IMR-90 (cell line): ENCODE measurements around the gene UVSSA. TPM values are rescaled to one million over a fixed set of nuclear protein-coding genes. Genes with fewer than 3 reads are reported as not detected.

Experiments
- ATAC-seq: fragments of 200-7000 bp; cut with Tn5 transposase; 2 replicates; pipeline ENCODE4 v1.9.1; 2020; ENCODE audit warnings: low read depth, mild to moderate bottlenecking, moderate library complexity
- BruUV-seq: library from RNA; stranded (reverse); fragments of 400-500 nt; replicated peaks from 2 replicates; lab custom pipeline; 2021; lab: Mats Ljungman, UMichigan
- CTCF ChIA-PET: fragments of 300-600 bp; formaldehyde crosslinking; extraction: SDS; loops from one replicate; lab custom pipeline; 2021; ENCODE audit warnings: antibody characterized with exemption; lab: Yijun Ruan, JAX
- POLR2A ChIA-PET: fragments of 300-600 bp; sonication (Branson Sonifier 250); formaldehyde crosslinking; loops from one replicate; lab custom pipeline; 2022; ENCODE audit warnings: antibody characterized with exemption; ENCODE audit not compliant: unreplicated experiment; lab: Charles Lee
- DNase-seq: peaks from one replicate; pipeline ENCODE4 v3.0.0; 2013
- H2AFZ ChIP-seq: replicated peaks from 2 replicates; pipeline ENCODE3; 2013; ENCODE audit warnings: low read length, mild to moderate bottlenecking; ENCODE audit not compliant: poor library complexity
- H2AK5ac ChIP-seq: 2 replicates; pipeline ENCODE4 v1.6.1; 2013; ENCODE audit warnings: low read depth, low read length, inconsistent platforms
- H2AK9ac ChIP-seq: replicated peaks from 2 replicates; pipeline ENCODE3; 2013; ENCODE audit warnings: mild to moderate bottlenecking, low read depth, low read length, moderate library complexity; ENCODE audit not compliant: poor library complexity
- H2BK120ac ChIP-seq: 2 replicates; pipeline ENCODE4 v1.6.1; 2013; ENCODE audit warnings: low read depth, low read length, inconsistent platforms
- H2BK15ac ChIP-seq: 3 replicates; pipeline ENCODE4 v1.6.1; 2013; ENCODE audit warnings: low read depth, low read length, inconsistent platforms
- H2BK20ac ChIP-seq: 2 replicates; pipeline ENCODE4 v1.6.1; 2013; ENCODE audit warnings: low read depth, mild to moderate bottlenecking, inconsistent platforms, low read length, moderate library complexity
- H2BK5ac ChIP-seq: 2 replicates; pipeline ENCODE4 v1.6.1; 2013; ENCODE audit warnings: mild to moderate bottlenecking, low read depth, low read length, inconsistent platforms; ENCODE audit not compliant: poor library complexity, severe bottlenecking
- H3K14ac ChIP-seq: replicated peaks from 2 replicates; pipeline ENCODE4 v1.6.1; 2013; ENCODE audit warnings: low read depth, low read length, inconsistent platforms
- H3K18ac ChIP-seq: 2 replicates; pipeline ENCODE4 v1.6.1; 2013; ENCODE audit warnings: low read depth, low read length, control low read depth
- H3K23ac ChIP-seq: 2 replicates; pipeline ENCODE4 v1.6.1; 2013; ENCODE audit warnings: low read depth, low read length, inconsistent platforms
- H3K27ac ChIP-seq: 2 replicates; pipeline ENCODE4 v1.5.1; 2013; ENCODE audit warnings: mild to moderate bottlenecking, control low read depth, low read length; ENCODE audit not compliant: insufficient read depth
- H3K27me3 ChIP-seq: 2 replicates; pipeline ENCODE4 v1.6.1; 2013; ENCODE audit warnings: low read length; ENCODE audit not compliant: control insufficient read depth, insufficient read depth
- H3K36me3 ChIP-seq: 2 replicates; pipeline ENCODE4 v1.6.1; 2013; ENCODE audit warnings: low read length, mixed read lengths; ENCODE audit not compliant: control insufficient read depth, insufficient read depth
- H3K4ac ChIP-seq: 2 replicates; pipeline ENCODE4 v1.6.1; 2013; ENCODE audit warnings: low read depth, low read length, inconsistent platforms
- H3K4me1 ChIP-seq: 2 replicates; pipeline ENCODE4 v1.6.1; 2013; ENCODE audit warnings: low read length, mixed read lengths; ENCODE audit not compliant: control insufficient read depth, insufficient read depth
- H3K4me2 ChIP-seq: 2 replicates; pipeline ENCODE4 v1.6.1; 2013; ENCODE audit warnings: low read depth, mild to moderate bottlenecking, control low read depth, low read length, moderate library complexity
- H3K4me3 ChIP-seq: 2 replicates; pipeline ENCODE4 v1.5.1; 2013; ENCODE audit warnings: low read depth, mild to moderate bottlenecking, control low read depth, low read length, moderate library complexity; ENCODE audit not compliant: insufficient read depth
- H3K56ac ChIP-seq: 2 replicates; pipeline ENCODE4 v1.6.1; 2013; ENCODE audit warnings: low read length, inconsistent platforms; ENCODE audit not compliant: insufficient read depth; ENCODE audit errors: extremely low read depth
- H3K79me1 ChIP-seq, 2 experiments: 2 replicates each; pipeline ENCODE4 v1.6.1; 2013; ENCODE audit warnings: low read length in 2 of 2, inconsistent platforms in 1 of 2, low read depth in 1 of 2
- H3K9ac ChIP-seq: 2 replicates; pipeline ENCODE4 v1.6.1; 2013; ENCODE audit warnings: low read depth, low read length, control low read depth
- H3K9me1 ChIP-seq: 2 replicates; pipeline ENCODE4 v1.6.1; 2013; ENCODE audit warnings: low read length, inconsistent platforms; ENCODE audit not compliant: insufficient read depth
- H3K9me3 ChIP-seq: 2 replicates; pipeline ENCODE4 v1.6.1; 2013; ENCODE audit warnings: low read length; ENCODE audit not compliant: control insufficient read depth, insufficient read depth
- H4K20me1 ChIP-seq: 2 replicates; pipeline ENCODE4 v1.6.1; 2013; ENCODE audit warnings: low read length, inconsistent platforms; ENCODE audit not compliant: insufficient read depth
- H4K5ac ChIP-seq: 2 replicates; pipeline ENCODE4 v1.6.1; 2013; ENCODE audit warnings: mild to moderate bottlenecking, low read depth, low read length, control low read depth
- H4K8ac ChIP-seq, 2 experiments: 2 replicates each; pipeline ENCODE4 v1.6.1; 2013; ENCODE audit warnings: low read depth in 2 of 2, low read length in 2 of 2, control low read depth in 1 of 2, inconsistent platforms in 1 of 2
- H4K91ac ChIP-seq: 2 replicates; pipeline ENCODE4 v1.6.1; 2013; ENCODE audit warnings: low read depth, low read length, inconsistent platforms; ENCODE audit not compliant: insufficient read depth
- BHLHE40 ChIP-seq: fragments of 150-350 bp; IDR thresholded peaks from 2 replicates; pipeline ENCODE4 v1.6.1; 2016; ENCODE audit warnings: mild to moderate bottlenecking, low read depth, low read length
- CEBPB ChIP-seq: IDR thresholded peaks from 2 replicates; pipeline ENCODE4 v1.6.1; 2012; ENCODE audit warnings: low read depth, low read length, improper control_type of control experiment
- CHD1 ChIP-seq: IDR thresholded peaks from 2 replicates; pipeline ENCODE4 v1.6.1; 2012; ENCODE audit warnings: low read depth, low read length, improper control_type of control experiment
- FOS ChIP-seq: fragments of 150-350 bp; IDR thresholded peaks from 2 replicates; pipeline ENCODE4 v1.6.1; 2016; ENCODE audit warnings: low read depth, low read length
- MAFK ChIP-seq: IDR thresholded peaks from 2 replicates; pipeline ENCODE4 v1.6.1; 2012; ENCODE audit warnings: low read depth, low read length, improper control_type of control experiment
- MAZ ChIP-seq: IDR thresholded peaks from 2 replicates; pipeline ENCODE4 v1.6.1; 2012; ENCODE audit warnings: low read depth, mild to moderate bottlenecking, low read length, improper control_type of control experiment, moderate library complexity, borderline replicate concordance
- NFE2L2 ChIP-seq: fragments of 150-350 bp; IDR thresholded peaks from 2 replicates; pipeline ENCODE4 v1.6.1; 2016; ENCODE audit warnings: low read depth, mild to moderate bottlenecking, low read length
- POLR2A ChIP-seq: IDR thresholded peaks from 2 replicates; pipeline ENCODE4 v1.6.1; 2012; ENCODE audit warnings: mild to moderate bottlenecking, low read depth, low read length
- RAD21 ChIP-seq: IDR thresholded peaks from 2 replicates; pipeline ENCODE4 v1.6.1; 2012; ENCODE audit warnings: low read length, improper control_type of control experiment
- RCOR1 ChIP-seq: IDR thresholded peaks from 2 replicates; pipeline ENCODE4 v1.6.1; 2012; ENCODE audit warnings: mild to moderate bottlenecking, low read length, improper control_type of control experiment; ENCODE audit not compliant: insufficient replicate concordance
- RFX5 ChIP-seq: IDR thresholded peaks from 2 replicates; pipeline ENCODE4 v1.8.0; 2012; ENCODE audit warnings: low read depth, mild to moderate bottlenecking, low read length, moderate library complexity
- SMC3 ChIP-seq: fragments of 150-350 bp; IDR thresholded peaks from 2 replicates; pipeline ENCODE4 v1.6.1; 2016; ENCODE audit warnings: low read depth, mild to moderate bottlenecking, antibody characterized with exemption, low read length, moderate library complexity
- WGBS, 2 experiments: methylation state at CpG; one replicate each; pipeline versions ENCODE4 v1.1.5 to v1.1.7; 2013; ENCODE audit warnings: missing lambda C conversion rate in 2 of 2; ENCODE audit not compliant: insufficient read length in 1 of 2; ENCODE audit errors: extremely low coverage in 2 of 2; 5-methylcytosine and 5-hydroxymethylcytosine counted together
- dilution Hi-C: fragments of 300-500 bp; cut with HindIII; formaldehyde crosslinking; loops from one replicate; pipeline ENCODE4 v1.14.3; 2018; ENCODE audit warnings: low sequenced_read_pairs; ENCODE audit not compliant: unreplicated experiment
- in situ Hi-C: fragments of 300-500 bp; cut with MboI; formaldehyde crosslinking; loops from 3 replicates; pipeline ENCODE4 v1.14.3; 2019; ENCODE audit warnings: low sequenced_read_pairs, inconsistent platforms, mixed read lengths
- intact Hi-C: fragments of 100-400 bp; cut with micrococcal nuclease; formaldehyde crosslinking; loops from 2 replicates; pipeline ENCODE4 v1.10.0; 2022
- polyA plus RNA-seq, 3 experiments: library from polyadenylated mRNA; depleted of rRNA; stranded (reverse); fragments of >200 nt; gene quantifications; 2 replicates each; pipeline ENCODE4 v1.2.3, GENCODE V29; 2012; ENCODE audit warnings: low replicate concordance in 1 of 3
- total RNA-seq: library from RNA; depleted of rRNA; stranded (reverse); fragments of >200 nt; gene quantifications from 2 replicates; pipeline ENCODE4 v1.2.3, GENCODE V29; 2012
- TF ChIP-seq, protein P1 (sequence below): fragments of 150-350 bp; IDR thresholded peaks from 2 replicates; pipeline ENCODE4 v1.6.1; 2016; ENCODE audit warnings: low read depth, mild to moderate bottlenecking, low read length, moderate library complexity, borderline replicate concordance
- TF ChIP-seq, protein P2 (sequence below): conservative IDR thresholded peaks from 2 replicates; pipeline ENCODE4 v1.5.1; 2012; ENCODE audit warnings: mild to moderate bottlenecking, low read depth, low read length, improper control_type of control experiment
- TF ChIP-seq, protein P3 (sequence below): fragments of 150-350 bp; IDR thresholded peaks from 2 replicates; pipeline ENCODE4 v1.6.1; 2017; ENCODE audit warnings: mild to moderate bottlenecking, antibody characterized with exemption, low read length, low read depth

Gene UVSSA
- total and polyA plus RNA-seq, 2 of the 4 experiments (the other 2 are of a cell fraction) = 1.4 to 8.4 TPM

DNA sequence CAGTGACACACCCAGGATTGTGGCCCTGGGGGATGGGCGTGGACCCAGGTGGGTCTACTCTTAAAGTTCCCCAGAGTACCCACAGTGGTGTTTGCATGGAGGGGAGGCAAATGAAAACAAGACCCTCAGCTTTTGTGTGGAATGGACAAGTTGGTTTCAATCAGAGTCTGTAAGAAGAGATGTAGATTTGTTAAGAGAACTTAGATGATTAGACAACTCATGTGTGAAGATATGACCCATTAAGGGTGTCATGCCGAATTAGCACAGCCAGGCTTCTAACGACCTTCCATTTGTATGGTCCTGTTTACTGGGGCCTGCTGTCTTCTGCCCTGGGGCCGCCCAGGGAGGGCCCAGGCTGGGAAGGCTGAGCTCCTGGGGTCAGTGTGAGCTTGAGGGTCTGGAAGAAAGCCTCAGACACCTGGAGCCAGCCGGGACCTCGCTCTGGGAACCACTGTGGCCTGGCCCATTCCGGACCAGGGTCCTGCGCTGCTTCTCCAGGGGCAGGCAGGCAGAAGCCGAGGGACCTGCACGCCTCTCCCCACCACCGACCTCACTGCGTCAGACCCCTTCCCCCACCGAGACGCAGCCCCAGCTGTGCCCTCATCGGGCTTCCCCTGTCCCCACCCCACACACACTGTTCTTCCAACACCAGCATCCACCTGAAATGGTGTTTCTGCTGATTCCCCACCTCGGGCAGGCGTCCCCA, 20.4 kb downstream of the UVSSA start:
- Histone ChIP-seq H3K23ac (no peak overlapping the region), H2AK5ac (no peak overlapping the region), H3K9ac (no peak overlapping the region), H3K56ac (no peak overlapping the region), H3K27me3 (no peaks in the 10 kb centered on the region), H4K8ac (no peak overlapping the region), H3K18ac (no peak overlapping the region), H4K20me1 (no peaks in the 10 kb centered on the region), H3K36me3 (peaks cover 18% of the 10 kb centered on the region), H2AFZ (no peak overlapping the region), H3K9me3 (no peaks in the 10 kb centered on the region), H2BK20ac (no peak overlapping the region), H4K91ac (no peak overlapping the region), H3K9me1 (no peaks in the 10 kb centered on the region; the same call in 1 of the 2 replicates), H3K4me1 (no peaks in the 10 kb centered on the region), H2BK5ac (no peak overlapping the region), H2BK120ac (no peak overlapping the region), H3K4ac (no peak overlapping the region), H3K79me1 (no peaks in the 10 kb centered on the region), H4K5ac (no peak overlapping the region), H3K27ac (no peak overlapping the region), H2BK15ac (no peak overlapping the region), H3K4me2 (no peak overlapping the region), H3K4me3 (no peak overlapping the region), H2AK9ac (no peak overlapping the region), H3K14ac (no peak overlapping the region)
- 97% methylated on average over 12 of the region's 17 CpGs; no CpG with 5 or more reads in 1 of the 2 experiments for WGBS, 2 experiments
- no peak for DNase-seq
- in situ Hi-C loops (no loop called here), intact Hi-C loops (loop anchor here (10.0 kb wide), 1 partner anchor 357 kb away; the partner anchor contains the start of genes TACC3 and TMEM129), dilution Hi-C loops (no loop called here)
- ATAC-seq = no peak
- CTCF ChIA-PET = interaction anchor here (0.9 kb wide), 1 partner anchor 11 kb away, joined by 3 read pairs; no protein-coding TSS in a partner anchor
- POLR2A ChIA-PET = no interaction called here
- no TSS peak for BruUV-seq
- TF ChIP-seq MAZ (no peak), RFX5 (no peak), CEBPB (no peak), RCOR1 (no peak), POLR2A (no peak), CHD1 (no peak), FOS (no peak), NFE2L2 (no peak), MAFK (no peak), BHLHE40 (no peak), RAD21 (no peak), SMC3 (no peak)
- TF ChIP-seq, protein P1, sequence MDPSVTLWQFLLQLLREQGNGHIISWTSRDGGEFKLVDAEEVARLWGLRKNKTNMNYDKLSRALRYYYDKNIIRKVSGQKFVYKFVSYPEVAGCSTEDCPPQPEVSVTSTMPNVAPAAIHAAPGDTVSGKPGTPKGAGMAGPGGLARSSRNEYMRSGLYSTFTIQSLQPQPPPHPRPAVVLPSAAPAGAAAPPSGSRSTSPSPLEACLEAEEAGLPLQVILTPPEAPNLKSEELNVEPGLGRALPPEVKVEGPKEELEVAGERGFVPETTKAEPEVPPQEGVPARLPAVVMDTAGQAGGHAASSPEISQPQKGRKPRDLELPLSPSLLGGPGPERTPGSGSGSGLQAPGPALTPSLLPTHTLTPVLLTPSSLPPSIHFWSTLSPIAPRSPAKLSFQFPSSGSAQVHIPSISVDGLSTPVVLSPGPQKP = no peak
- TF ChIP-seq, protein P2, sequence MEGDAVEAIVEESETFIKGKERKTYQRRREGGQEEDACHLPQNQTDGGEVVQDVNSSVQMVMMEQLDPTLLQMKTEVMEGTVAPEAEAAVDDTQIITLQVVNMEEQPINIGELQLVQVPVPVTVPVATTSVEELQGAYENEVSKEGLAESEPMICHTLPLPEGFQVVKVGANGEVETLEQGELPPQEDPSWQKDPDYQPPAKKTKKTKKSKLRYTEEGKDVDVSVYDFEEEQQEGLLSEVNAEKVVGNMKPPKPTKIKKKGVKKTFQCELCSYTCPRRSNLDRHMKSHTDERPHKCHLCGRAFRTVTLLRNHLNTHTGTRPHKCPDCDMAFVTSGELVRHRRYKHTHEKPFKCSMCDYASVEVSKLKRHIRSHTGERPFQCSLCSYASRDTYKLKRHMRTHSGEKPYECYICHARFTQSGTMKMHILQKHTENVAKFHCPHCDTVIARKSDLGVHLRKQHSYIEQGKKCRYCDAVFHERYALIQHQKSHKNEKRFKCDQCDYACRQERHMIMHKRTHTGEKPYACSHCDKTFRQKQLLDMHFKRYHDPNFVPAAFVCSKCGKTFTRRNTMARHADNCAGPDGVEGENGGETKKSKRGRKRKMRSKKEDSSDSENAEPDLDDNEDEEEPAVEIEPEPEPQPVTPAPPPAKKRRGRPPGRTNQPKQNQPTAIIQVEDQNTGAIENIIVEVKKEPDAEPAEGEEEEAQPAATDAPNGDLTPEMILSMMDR = no peak
- TF ChIP-seq, protein P3, sequence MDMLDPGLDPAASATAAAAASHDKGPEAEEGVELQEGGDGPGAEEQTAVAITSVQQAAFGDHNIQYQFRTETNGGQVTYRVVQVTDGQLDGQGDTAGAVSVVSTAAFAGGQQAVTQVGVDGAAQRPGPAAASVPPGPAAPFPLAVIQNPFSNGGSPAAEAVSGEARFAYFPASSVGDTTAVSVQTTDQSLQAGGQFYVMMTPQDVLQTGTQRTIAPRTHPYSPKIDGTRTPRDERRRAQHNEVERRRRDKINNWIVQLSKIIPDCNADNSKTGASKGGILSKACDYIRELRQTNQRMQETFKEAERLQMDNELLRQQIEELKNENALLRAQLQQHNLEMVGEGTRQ = no peak
